ENCODE measurements around the gene CNTFR.

Gene CNTFR

GRCh38 chr9:34572092-34572491 lies 17.4 kb downstream of the CNTFR start:
- DNase-seq, result no peak

DNA sequence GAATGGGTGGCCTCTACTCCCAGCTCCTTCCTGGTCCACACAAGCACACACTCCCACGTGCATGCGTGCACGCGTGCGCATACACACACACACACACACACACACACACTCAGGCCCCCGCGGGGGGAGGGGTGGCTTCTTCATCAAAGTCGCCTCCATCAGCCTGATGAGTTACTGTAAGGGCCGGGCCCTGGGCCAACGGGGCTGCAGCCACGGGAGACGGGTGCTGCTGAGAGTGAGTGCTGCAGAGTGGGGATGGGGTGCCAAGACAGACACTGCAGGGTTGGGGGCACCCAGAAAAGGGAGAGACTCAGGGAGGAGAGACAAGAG lies 18.1 kb downstream of the CNTFR start:
- no peak for DNase-seq

GRCh38 chr9:34570809-34571480 lies 18.6 kb downstream of the CNTFR start:
- no peak for DNase-seq

DNA sequence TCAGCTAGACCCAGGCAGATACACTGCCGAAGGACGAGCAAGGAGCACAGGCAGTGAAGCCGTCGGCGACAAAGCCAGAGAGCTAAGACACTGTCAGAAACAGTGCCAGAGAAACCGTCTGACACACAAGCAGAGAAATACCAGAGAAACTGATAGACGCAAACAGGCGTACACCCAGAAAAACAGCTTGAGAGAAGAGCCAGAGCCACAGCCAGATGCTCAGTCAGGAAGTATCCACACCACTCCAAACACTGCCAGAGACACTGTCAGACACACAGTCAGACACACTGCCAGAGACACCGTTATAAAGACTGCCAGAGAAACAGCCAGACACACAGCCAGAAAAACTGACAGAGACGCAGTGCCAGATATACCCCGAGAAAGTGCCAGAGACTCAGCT lies 19.1 kb downstream of the CNTFR start:
- no peak for DNase-seq

DNA sequence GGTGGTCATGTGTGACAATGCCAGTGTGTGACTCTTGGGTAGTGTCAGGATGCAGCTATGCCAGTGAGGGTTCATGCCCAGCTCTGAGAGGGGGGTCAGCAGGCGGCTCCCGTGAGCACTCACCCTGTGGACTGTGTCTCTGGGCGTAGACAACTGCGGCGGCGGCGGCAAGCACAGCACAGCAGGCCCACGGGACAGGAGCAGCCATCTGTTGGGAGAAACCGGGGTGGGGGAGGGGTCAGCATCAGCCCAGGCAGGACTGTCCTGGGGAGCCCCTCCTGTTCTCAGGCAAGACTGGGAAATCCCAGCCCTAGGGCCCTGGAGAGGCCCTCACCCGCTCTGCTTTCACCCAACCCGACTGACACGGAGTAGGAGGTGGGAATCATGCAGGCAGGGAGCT lies 20.8 kb downstream of the CNTFR start:
- no peak for DNase-seq

GRCh38 chr9:34568133-34568532 lies 21.4 kb downstream of the CNTFR start:
- DNase-seq, result no peak

DNA sequence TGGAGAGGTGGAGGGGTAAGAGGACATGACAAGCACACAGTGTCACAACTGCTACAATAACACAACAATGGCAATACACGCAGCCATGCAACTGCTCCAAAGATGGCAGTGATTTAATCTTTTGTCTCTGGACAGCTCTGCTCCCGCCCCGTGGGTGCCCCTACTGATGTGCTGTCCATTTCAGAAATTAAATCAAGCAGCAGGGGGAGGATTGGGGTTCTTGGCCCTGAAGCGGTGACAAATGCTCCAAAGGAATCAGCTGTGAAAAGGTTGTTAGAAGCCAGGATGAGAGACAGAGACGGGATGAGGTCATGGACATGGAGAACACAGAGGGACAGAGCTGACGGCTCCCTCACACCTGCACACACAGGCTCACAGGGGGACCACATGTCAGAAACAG lies 22.6 kb downstream of the CNTFR start:
- DNase-seq, result no peak

DNA sequence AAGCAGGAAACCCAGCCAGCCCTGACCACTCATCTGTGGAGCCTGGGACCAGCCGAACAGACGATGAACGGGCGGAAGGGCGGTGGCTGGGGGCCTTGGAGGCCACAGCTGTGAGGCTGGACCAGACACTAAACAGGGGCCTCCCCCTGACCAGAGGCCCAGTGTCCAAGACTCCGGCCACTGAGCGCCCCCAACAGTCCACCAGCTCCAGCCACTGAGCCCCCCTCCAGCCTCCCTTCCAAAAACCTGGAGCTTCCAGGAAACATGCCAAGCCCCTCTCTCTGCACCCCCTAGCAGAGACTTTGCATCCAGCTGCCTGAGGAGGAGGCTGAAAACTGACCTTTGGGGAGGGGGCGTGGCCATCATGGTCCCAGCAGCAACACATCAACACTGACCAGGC lies 23.2 kb downstream of the CNTFR start:
- DNase-seq, result no peak

DNA sequence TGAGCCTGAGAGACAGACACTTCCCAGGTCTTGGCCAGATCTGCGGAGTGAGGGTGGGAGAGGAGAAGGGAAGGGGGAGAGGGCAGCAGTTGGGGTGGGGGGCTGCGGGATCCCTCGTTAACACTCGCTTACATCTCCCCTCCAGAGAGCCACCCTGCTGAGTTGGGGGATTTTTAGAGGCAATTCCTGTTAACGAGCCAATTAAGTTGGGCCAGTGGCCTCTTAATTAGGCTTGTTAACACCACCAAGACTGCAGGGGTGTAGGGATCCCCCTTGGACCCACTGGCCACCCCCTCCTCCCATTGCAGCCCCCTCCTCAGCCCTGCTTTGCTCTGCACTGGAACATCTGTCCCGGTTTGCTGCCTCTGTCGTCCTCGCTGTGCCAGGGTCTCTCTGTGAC lies 23.7 kb downstream of the CNTFR start:
- DNase-seq, result no peak

DNA sequence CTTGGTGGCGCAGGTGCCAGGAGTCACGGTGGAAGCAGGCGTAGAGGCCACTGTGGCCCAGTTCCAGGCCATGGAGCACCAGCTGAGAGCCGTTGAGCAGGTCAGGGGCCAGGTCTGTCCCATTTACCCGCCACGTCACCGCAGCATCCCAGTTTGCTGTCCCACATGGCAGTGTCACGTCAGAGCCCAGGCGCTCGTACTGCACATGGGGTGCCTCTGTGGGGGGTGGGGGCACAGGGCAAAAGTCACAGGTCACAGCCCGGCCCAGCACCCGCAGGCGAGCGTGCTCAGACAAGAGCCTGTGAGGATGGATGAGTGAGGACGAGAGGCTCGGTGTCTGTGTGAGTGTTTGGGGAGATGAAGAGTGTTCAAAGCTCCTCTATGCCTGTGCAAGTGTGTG lies 24.9 kb downstream of the CNTFR start:
- no peak for DNase-seq

DNA sequence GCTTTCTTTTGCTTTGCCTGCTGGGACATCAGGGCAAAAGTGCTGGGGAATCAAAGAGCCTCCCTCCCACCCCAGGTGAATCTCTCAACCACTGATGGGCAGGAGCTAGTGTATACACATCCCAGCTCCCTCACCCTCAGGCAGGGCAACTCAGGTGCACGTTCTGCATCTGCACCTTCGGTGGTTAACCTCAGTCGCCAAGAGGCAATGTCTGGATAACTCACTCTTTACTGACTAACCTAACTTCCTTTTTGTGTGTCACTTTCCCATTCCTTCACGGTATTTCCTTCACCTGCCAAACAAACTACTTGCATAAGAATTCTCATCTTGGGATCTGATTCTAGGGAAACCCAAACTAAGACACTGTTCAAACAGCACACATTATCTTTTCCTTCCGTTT lies 26.3 kb downstream of the CNTFR start:
- DNase-seq, result no peak

DNA sequence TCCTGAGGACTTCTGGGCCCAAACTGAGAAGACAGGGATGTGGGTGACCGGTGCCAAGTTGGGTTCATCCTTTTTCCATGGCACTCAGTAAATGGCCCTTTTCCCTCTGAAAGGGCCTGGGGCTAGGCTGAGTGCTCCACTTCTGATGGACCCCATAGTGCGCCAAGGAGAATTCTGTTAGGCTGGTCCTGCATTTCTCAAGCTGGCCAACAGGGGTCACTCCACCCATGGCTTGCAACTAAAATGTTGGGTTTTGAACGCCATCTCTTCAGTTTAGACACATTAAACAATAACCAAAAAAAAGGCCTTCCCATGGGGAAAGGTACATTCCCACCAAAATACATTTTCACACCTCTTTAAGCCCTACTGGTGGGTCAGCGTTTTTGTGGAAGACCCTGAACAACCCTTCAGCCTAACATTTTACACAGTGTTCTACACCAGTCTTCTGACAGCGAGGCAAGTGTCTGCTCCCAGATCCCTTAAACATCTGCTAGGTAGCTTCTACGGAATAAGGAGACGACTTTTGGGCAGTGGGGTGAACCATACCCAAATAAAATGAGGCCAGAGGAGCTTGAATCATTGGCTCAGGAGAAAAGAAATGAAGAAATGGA lies 27.3 kb downstream of the CNTFR start:
- DNase-seq, result no peak

GRCh38 chr9:34560599-34561214 lies 28.8 kb downstream of the CNTFR start:
- no peak for DNase-seq

DNA sequence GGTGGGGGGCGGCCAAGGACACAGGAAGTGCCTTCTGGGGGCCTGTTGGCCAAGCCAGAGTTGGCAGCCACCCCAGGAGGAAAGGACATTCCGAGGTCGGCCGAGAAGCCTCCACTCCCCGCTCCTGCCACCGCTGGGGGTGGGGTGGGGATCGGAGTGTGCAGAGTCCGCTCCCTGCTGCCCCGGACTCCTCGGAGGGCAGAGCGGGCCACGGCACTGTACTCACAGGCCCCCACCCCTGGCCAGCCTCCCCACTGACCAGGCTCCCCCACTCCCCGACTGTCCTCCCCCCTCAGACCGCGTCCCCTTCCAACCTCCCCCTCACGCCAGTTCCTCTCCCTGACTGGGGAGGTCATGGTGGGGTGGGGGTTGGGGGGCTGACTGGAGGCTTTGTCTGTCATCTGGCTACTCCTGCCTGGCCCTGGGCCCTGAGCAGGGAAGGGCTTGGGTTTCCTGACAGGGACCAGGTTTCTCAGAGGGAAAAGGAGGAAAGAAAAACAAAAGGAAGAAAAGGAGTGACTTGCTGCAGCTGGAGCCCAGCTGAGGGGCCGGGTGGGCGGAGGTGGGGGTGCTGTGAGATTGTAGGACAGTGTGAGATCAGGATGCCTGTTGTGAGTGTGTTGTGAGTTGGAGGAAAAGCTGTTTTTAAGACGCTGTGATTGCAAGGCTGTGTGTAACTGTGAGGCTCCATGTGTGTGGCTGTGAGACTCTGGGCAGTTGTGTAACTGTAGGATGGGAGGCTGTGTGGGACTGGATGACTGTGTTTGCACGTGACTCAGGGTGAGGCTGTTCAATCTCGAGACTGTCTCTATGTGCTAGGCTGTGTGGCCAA lies 29.7 kb downstream of the CNTFR start:
- DNase-seq, result peak; percentile 59

- no peak for DNase-seq
Measured at GRCh38 chr9:34558919-34559623, 30.5 kb downstream of the CNTFR start.

DNA sequence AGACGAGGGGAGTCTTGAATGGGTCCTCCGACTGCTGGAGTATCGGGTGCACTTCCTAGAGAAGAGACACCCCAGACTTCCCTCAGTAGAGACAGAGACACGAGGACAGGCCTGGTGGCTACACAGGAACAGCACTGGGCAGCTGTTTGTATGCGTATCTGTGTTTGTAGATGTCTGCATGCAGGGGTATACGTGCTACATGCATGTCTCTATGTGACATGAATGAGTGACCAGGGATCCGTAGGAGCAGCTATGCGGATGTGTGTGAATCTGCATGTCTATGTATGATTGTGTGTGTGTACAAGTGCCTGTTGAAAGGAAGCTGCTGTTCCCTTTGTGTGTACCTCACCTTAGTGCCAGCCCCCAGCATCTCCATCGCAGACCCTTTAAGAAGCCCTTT lies 31.2 kb downstream of the CNTFR start:
- no peak for DNase-seq

DNA sequence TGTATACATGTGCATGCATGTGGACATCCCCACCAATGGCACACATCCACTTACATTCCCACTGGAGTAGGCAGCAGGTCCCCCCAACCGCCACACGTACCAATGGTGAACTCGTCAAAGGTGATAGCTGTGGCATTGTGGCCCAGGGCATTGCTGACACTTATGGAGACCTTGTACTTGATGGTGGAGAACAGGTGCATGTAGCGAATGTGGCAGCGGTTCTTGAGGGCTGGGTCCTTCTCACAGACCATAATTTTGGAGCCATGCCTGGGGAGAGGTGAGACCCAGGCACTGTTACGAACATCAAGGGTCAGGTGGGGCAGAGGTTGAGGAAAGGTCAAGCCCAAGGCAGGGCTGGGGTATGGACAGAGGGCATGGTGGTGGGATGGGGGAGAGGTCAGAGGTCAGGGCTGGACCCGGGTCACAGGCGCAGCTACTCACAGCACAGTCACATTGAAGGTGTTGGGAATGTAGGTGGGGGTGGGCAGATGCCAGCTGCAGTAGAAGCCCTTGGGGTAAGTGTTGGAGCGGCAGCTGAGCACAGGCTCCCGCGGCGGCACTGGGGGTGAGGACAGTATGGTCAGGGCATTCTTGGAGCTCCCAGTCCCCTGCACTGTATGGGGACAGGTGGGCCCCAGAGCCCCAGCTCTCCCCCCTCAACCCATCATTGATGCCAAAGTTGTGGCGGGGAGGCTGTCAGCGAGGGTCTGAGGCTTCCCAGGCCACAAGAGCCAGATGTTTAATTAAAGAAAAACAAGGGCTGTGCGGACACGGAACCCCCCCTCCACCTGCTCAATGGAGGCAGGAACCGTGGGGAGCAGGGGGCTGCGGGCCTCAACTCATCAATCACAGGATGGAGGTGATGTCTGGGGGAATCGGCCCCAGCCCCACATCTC lies 31.9 kb downstream of the CNTFR start:
- DNase-seq, result no peak

GRCh38 chr9:34556949-34557348 lies 32.6 kb downstream of the CNTFR start:
- DNase-seq, result no peak

DNA sequence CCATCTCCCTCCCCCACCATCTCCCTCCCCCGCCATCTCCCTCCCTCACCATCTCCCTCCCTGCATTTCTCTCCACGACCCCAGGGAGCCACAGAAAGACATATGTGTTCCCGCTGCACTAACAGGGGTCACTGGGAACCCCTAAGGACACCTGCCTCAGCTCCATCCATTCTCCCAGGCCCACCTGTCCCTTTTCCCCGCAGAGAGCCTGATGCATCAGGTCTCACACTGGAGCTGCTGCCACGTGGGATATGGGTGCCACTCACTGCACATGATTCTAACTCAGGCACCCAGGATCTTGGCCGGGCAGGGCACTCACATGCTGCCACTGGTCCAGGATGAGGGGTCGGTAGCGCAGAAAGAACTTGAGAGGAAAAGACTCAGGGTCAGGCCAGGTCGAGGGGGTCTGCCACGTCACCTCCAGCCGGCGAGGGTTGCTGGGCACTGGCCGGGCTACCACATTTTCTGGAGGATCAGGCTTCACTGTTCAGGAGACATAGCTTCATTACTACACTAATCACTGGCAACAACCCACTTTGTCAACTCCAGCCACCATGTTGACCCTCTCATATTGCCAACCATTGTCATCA lies 33.5 kb downstream of the CNTFR start:
- no peak for DNase-seq

GRCh38 chr9:34555500-34555899 lies 34.0 kb downstream of the CNTFR start:
- DNase-seq, result no peak

DNA sequence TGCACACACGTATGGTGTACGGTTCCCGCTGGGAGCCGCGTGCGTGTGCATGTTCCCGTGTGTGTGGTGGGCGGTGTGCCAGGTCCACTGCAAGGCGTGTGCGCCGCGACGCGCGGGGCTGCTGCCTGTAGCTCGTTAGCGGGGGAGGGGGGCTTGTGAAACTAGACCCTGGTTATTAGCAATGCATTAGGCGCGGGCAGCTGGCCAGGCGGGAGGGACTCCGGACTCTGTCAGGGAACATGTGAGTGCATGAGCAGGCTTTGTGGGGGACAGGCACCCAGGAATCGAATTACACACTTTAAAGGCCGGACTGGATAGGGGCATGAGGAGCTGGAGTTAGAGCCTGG lies 34.5 kb downstream of the CNTFR start:
- DNase-seq, result no peak

Data from EL (cell line).